K562 (cell line): ENCODE measurements around the gene ECT2. TPM values are rescaled to one million over a fixed set of nuclear protein-coding genes. Genes with fewer than 3 reads are reported as not detected.

Source experiments
- ATAC-seq: fragments of 200-7000 bp; cut with Tn5 transposase; 3 replicates; pipeline ENCODE4 v1.9.1; 2020; ENCODE audit warnings: moderate library complexity
- BruUV-seq: library from RNA; stranded (reverse); fragments of 400-500 nt; replicated peaks from 2 replicates; lab custom pipeline; 2021; lab: Mats Ljungman, UMichigan
- CTCF ChIA-PET: fragments of 300-600 bp; formaldehyde crosslinking; extraction: SDS; loops from one replicate; lab custom pipeline; 2021; ENCODE audit warnings: low intra/inter-chr PET ratio; lab: Yijun Ruan, JAX
- POLR2A ChIA-PET: fragments of 300-600, 350-650 bp; sonication (Branson Sonifier 250); formaldehyde crosslinking; extraction: SDS; loops from one replicate; lab custom pipeline; 2021; ENCODE audit warnings: antibody characterized with exemption, inconsistent platforms; lab: Yijun Ruan, JAX
- DNase-seq, 4 experiments: peaks; one replicate each; pipeline versions ENCODE4 v3.0.0 to v3.0.0-alpha.2; 2011 to 2018; ENCODE audit warnings: low spot score in 3 of 4, mixed read lengths in 3 of 4; ENCODE audit errors: extremely low read depth in 1 of 4
- FAIRE-seq: peaks from 2 replicates; lab custom pipeline; 2011; peaks lifted over from hg19 to GRCh38; lab: Jason Lieb, UNC
- H2AFZ ChIP-seq: 2 replicates; pipeline ENCODE4 v1.6.0; 2011; ENCODE audit warnings: low read depth, low read length, control low read depth, inconsistent platforms
- H3K27ac ChIP-seq: fragments of 200-600 bp; 3 replicates; pipeline ENCODE4 v1.8.0; 2011; ENCODE audit warnings: low read depth, mild to moderate bottlenecking, control low read depth, inconsistent platforms, low read length, moderate library complexity, mixed read lengths; ENCODE audit errors: extremely low read depth
- H3K27me3 ChIP-seq, 2 experiments: fragments of 300-600 bp in 1 of 2; 2 replicates in 1 of 2; 3 replicates in 1 of 2; pipeline versions ENCODE4 v1.6.0 to v1.8.0; 2011; ENCODE audit warnings: inconsistent platforms in 2 of 2, low read length in 2 of 2, mild to moderate bottlenecking in 1 of 2, mixed read lengths in 1 of 2, moderate library complexity in 1 of 2; ENCODE audit not compliant: control insufficient read depth in 2 of 2, insufficient read depth in 2 of 2
- H3K36me3 ChIP-seq: fragments of 300-600 bp; 3 replicates; pipeline ENCODE4 v1.8.0; 2011; ENCODE audit warnings: mild to moderate bottlenecking, low read length, inconsistent platforms; ENCODE audit not compliant: control insufficient read depth, insufficient read depth
- H3K4me1 ChIP-seq, 2 experiments: fragments of 200-600 bp in 1 of 2; replicated peaks in 1 of 2; 2 replicates in 1 of 2; 3 replicates in 1 of 2; pipeline versions ENCODE4 v1.5.1 to v1.8.0; 2011; ENCODE audit warnings: inconsistent platforms in 2 of 2, low read length in 2 of 2, mild to moderate bottlenecking in 1 of 2, mixed read lengths in 1 of 2, moderate library complexity in 1 of 2; ENCODE audit not compliant: control insufficient read depth in 2 of 2, insufficient read depth in 2 of 2
- H3K4me2 ChIP-seq: 2 replicates; pipeline ENCODE4 v1.6.1; 2011; ENCODE audit warnings: low read length, control low read depth, inconsistent platforms, mixed read lengths; ENCODE audit not compliant: insufficient read depth
- H3K4me3 ChIP-seq: fragments of 200-600 bp; sonication (generic), shearing (Covaris generic); 2 replicates; pipeline ENCODE4 v1.5.1; 2016; ENCODE audit warnings: control low read depth, inconsistent platforms
- H3K79me2 ChIP-seq: fragments of 200-600 bp; 3 replicates; pipeline ENCODE4 v1.8.0; 2011; ENCODE audit warnings: low read length, inconsistent platforms; ENCODE audit not compliant: control insufficient read depth, insufficient read depth
- H3K9ac ChIP-seq, 2 experiments: 2 replicates each; pipeline versions ENCODE4 v1.6.0 to v1.6.1; 2011; ENCODE audit warnings: low read depth in 2 of 2, low read length in 2 of 2, control low read depth in 1 of 2, inconsistent platforms in 1 of 2, mild to moderate bottlenecking in 1 of 2, mixed read lengths in 1 of 2; ENCODE audit not compliant: insufficient read depth in 1 of 2
- H3K9me1 ChIP-seq: one replicate; pipeline ENCODE4 v1.6.0; 2011; ENCODE audit warnings: inconsistent platforms, mild to moderate bottlenecking, low read length, moderate library complexity; ENCODE audit not compliant: control insufficient read depth, insufficient read depth
- H3K9me3 ChIP-seq: replicated peaks from 2 replicates; pipeline ENCODE4 v1.5.1; 2011; ENCODE audit warnings: low read depth, low read length, inconsistent platforms; ENCODE audit not compliant: control insufficient read depth, insufficient read depth
- H4K20me1 ChIP-seq: replicated peaks from 2 replicates; pipeline ENCODE4 v1.6.1; 2011; ENCODE audit warnings: low read length, inconsistent platforms, mixed read lengths; ENCODE audit not compliant: control insufficient read depth, insufficient read depth
- EP300 ChIP-seq: IDR thresholded peaks from 2 replicates; pipeline ENCODE4 v1.6.1; 2012; ENCODE audit warnings: low read length, improper control_type of control experiment
- HDAC6 ChIP-seq: IDR thresholded peaks from 2 replicates; pipeline ENCODE4 v1.6.1; 2012; ENCODE audit warnings: low read depth, mild to moderate bottlenecking, control low read depth, inconsistent platforms, low read length, moderate library complexity
- MEIS2 ChIP-seq: fragments of 450-650 bp; IDR thresholded peaks from 2 replicates; pipeline ENCODE4 v1.6.1; 2014; ENCODE audit warnings: mild to moderate bottlenecking; ENCODE audit not compliant: partially characterized antibody
- NFIX ChIP-seq: fragments of 250-450 bp; sonication (Bioruptor Pico); IDR thresholded peaks from 2 replicates; pipeline ENCODE4 v1.4.0; 2020; ENCODE audit warnings: low read depth, mild to moderate bottlenecking, moderate library complexity
- NFRKB ChIP-seq: fragments of 450-650 bp; IDR thresholded peaks from 2 replicates; pipeline ENCODE4 v1.6.1; 2016; ENCODE audit warnings: low read depth
- POLR2G ChIP-seq: fragments of 200-400 bp; formaldehyde crosslinking; IDR thresholded peaks from 2 replicates; pipeline ENCODE4 v1.6.1; 2017; ENCODE audit warnings: low read depth, mild to moderate bottlenecking, antibody characterized with exemption, low read length, moderate library complexity
- PRMT5 ChIP-seq: sonication (generic); formaldehyde crosslinking; IDR thresholded peaks from 2 replicates; pipeline ENCODE4 v1.5.0; 2020; ENCODE audit warnings: missing genetic modification reagents
- SMARCC2 ChIP-seq: fragments of 450-650 bp; IDR thresholded peaks from 2 replicates; pipeline ENCODE4 v1.6.1; 2017; ENCODE audit warnings: antibody characterized with exemption, moderate library complexity, mild to moderate bottlenecking, low read depth
- SREBF1 ChIP-seq: fragments of 150-350 bp; IDR thresholded peaks from 2 replicates; pipeline ENCODE4 v1.6.1; 2014; ENCODE audit warnings: antibody characterized with exemption, low read depth, low read length, borderline replicate concordance
- ZBTB7A ChIP-seq: IDR thresholded peaks from 2 replicates; pipeline ENCODE4 v1.6.1; 2011; ENCODE audit warnings: low read depth, mild to moderate bottlenecking, low read length, moderate library complexity, borderline replicate concordance; ENCODE audit not compliant: control insufficient read depth
- ZNF165 ChIP-seq: fragments of 250-450 bp; sonication (Bioruptor Pico); IDR thresholded peaks from 2 replicates; pipeline ENCODE4 v1.4.0; 2020; ENCODE audit warnings: borderline replicate concordance
- ZNF561 ChIP-seq: fragments of 450-650 bp; formaldehyde crosslinking; conservative IDR thresholded peaks from 2 replicates; pipeline ENCODE4 v1.4.0; 2020; ENCODE audit warnings: mild to moderate bottlenecking, moderate library complexity
- ZNF699 ChIP-seq: fragments of 250-450 bp; sonication (Bioruptor Pico); IDR thresholded peaks from 2 replicates; pipeline ENCODE4 v1.8.0; 2021; ENCODE audit warnings: mild to moderate bottlenecking, moderate library complexity; ENCODE audit not compliant: insufficient replicate concordance
- ZNF740 ChIP-seq, 3 experiments: fragments of 200-800 bp in 1 of 3; sonication (Bioruptor generic) in 1 of 3; sonication (generic) in 1 of 3; formaldehyde crosslinking in 1 of 3; IDR thresholded peaks; 2 replicates each; pipeline versions ENCODE4 v1.6.1 to v1.8.0; 2016 to 2022; ENCODE audit warnings: mild to moderate bottlenecking in 2 of 3, missing compliant biosample characterization in 2 of 3, missing genetic modification characterization in 2 of 3, missing genetic modification reagents in 1 of 3
- ZNF77 ChIP-seq: fragments of 250-450 bp; sonication (Bioruptor Pico); IDR thresholded peaks from 2 replicates; pipeline ENCODE4 v1.5.0; 2020
- ZNF785 ChIP-seq: fragments of 250-450 bp; sonication (Bioruptor Pico); IDR thresholded peaks from 2 replicates; pipeline ENCODE4 v1.4.0; 2020; ENCODE audit warnings: mild to moderate bottlenecking
- WGBS: fragments of 100-300 bp; shearing (Covaris generic); methylation state at CpG from one replicate; pipeline ENCODE4 v1.1.6; 2016; ENCODE audit warnings: low coverage, mixed read lengths; ENCODE audit not compliant: insufficient coverage; ENCODE audit errors: missing lambda C conversion rate; 5-methylcytosine and 5-hydroxymethylcytosine counted together
- in situ Hi-C: fragments of 300-500 bp; cut with MboI; formaldehyde crosslinking; loops from 4 replicates; pipeline ENCODE4 v1.15.0; 2018; ENCODE audit warnings: inconsistent platforms, mixed read lengths
- intact Hi-C: fragments of 100-400 bp; cut with micrococcal nuclease; formaldehyde crosslinking; loops from 2 replicates; pipeline ENCODE4 v1.14.2; 2022
- polyA plus RNA-seq, 8 experiments: library from polyadenylated mRNA; depleted of rRNA in 4 of 8; stranded (reverse) in 5 of 8; unstranded in 3 of 8; fragments of >200 nt; fragmentation: Nextera tagmentation in 2 of 8; fragmentation: Illumina TruSeq in 1 of 8; extraction: Ambion mirVana in 2 of 8; extraction: Trizol in 1 of 8; gene quantifications; 2 replicates each; pipeline versions ENCODE4 v1.2.1 to v1.2.3, GENCODE V29; 2011 to 2014; ENCODE audit warnings: inconsistent platforms in 1 of 8, missing spikeins in 1 of 8
- total RNA-seq, 7 experiments: library from RNA; depleted of rRNA in 6 of 7; stranded (reverse); fragments of >200 nt in 6 of 7; fragmentation: Illumina TruSeq in 2 of 7; extraction: Trizol in 2 of 7; gene quantifications; 2 replicates each; pipeline versions ENCODE4 v1.2.1 to v1.2.3, GENCODE V29; 2011 to 2021; ENCODE audit warnings: low replicate concordance in 1 of 7
- TF ChIP-seq, protein P1 (sequence below), 2 experiments: fragments of 200-800 bp in 1 of 2; sonication (Bioruptor generic) in 1 of 2; sonication (generic) in 1 of 2; formaldehyde crosslinking in 1 of 2; IDR thresholded peaks in 1 of 2; conservative IDR thresholded peaks in 1 of 2; 2 replicates each; pipeline versions ENCODE4 v1.5.0 to v1.6.1; 2016 to 2020; ENCODE audit warnings: missing compliant biosample characterization in 1 of 2, missing genetic modification characterization in 1 of 2, missing genetic modification reagents in 1 of 2
- TF ChIP-seq, protein P2 (sequence below), 2 experiments: fragments of 450-650 bp; IDR thresholded peaks; 2 replicates each; pipeline ENCODE4 v1.6.1; 2016

ECT2 gene
- total and polyA plus RNA-seq, 9 of the 15 experiments (the other 6 are each of a cell fraction or from before 2014, with no cell fraction given) = 19.0 to 53.0 (median 36.5) TPM

- TF ChIP-seq ZNF740 (CRISPR knock-in tag; IDR thresholded peaks at IDR 0.05) = no peak
- TF ChIP-seq ZNF740 (tag; IDR thresholded peaks at IDR 0.05) = no peak
- no peak for TF ChIP-seq HDAC6
- TF ChIP-seq, all 486 proteins: peak for 2
Observed at GRCh38 chr3:172770382-172770781, 19.9 kb downstream of the ECT2 start (continued).

DNA sequence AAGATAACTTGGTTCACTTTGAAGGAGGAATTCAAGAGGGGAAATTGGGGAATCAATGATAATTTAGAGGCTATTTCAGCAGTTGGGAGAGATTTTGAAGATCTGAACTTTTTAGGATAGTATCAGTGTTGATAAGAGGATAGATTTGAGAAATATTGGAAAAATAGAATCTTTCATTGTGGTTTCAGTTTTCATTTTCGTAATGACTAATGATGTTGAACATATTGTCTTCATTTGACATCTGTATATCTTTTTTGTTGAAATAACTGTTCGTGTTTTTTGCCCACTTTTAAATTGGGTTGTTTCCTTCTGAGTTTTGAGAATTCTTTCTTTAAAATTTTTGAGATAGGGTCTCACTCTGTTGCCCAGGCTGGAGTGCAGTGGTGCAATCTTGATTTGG, 21.1 kb downstream of the ECT2 start:
- no peak overlapping the region for H2AFZ ChIP-seq
- ChIA-PET POLR2A (interaction anchor here (0.7 to 1.0 kb wide), 2 partner anchors 15 to 21 kb away, joined by 3 to 5 read pairs; partner anchors contain the start of gene ECT2), CTCF (no interaction called here)
- no peaks in the 10 kb centered on the region for H3K4me1 ChIP-seq
- no peak overlapping the region for H3K4me3 ChIP-seq
- ATAC-seq (no peak), FAIRE-seq (no peak), DNase-seq (no peak)
- no peaks in the 10 kb centered on the region for H3K9me1 ChIP-seq
- H3K4me2 ChIP-seq = no peak overlapping the region
- in situ Hi-C loops (no loop called here), intact Hi-C loops (no loop called here)
- no peaks in the 10 kb centered on the region for H4K20me1 ChIP-seq
- TF ChIP-seq NFIX (CRISPR knock-in tag) (no peak), ZNF785 (CRISPR knock-in tag) (no peak), ZBTB7A (no peak), ZNF699 (no peak), SREBF1 (no peak), SMARCC2 (no peak), PRMT5 (no peak), NFRKB (no peak), MEIS2 (no peak), ZNF77 (CRISPR knock-in tag) (no peak), ZNF165 (CRISPR knock-in tag) (no peak), ZNF561 (no peak), EP300 (no peak), POLR2G (no peak)
- TF ChIP-seq, protein P1, sequence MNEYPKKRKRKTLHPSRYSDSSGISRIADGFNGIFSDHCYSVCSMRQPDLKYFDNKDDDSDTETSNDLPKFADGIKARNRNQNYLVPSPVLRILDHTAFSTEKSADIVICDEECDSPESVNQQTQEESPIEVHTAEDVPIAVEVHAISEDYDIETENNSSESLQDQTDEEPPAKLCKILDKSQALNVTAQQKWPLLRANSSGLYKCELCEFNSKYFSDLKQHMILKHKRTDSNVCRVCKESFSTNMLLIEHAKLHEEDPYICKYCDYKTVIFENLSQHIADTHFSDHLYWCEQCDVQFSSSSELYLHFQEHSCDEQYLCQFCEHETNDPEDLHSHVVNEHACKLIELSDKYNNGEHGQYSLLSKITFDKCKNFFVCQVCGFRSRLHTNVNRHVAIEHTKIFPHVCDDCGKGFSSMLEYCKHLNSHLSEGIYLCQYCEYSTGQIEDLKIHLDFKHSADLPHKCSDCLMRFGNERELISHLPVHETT (CRISPR knock-in tag; conservative IDR thresholded peaks at IDR 0.05 in 1 of 2, IDR thresholded peaks at IDR 0.05 in 1 of 2) = no peak
- TF ChIP-seq, protein P2, sequence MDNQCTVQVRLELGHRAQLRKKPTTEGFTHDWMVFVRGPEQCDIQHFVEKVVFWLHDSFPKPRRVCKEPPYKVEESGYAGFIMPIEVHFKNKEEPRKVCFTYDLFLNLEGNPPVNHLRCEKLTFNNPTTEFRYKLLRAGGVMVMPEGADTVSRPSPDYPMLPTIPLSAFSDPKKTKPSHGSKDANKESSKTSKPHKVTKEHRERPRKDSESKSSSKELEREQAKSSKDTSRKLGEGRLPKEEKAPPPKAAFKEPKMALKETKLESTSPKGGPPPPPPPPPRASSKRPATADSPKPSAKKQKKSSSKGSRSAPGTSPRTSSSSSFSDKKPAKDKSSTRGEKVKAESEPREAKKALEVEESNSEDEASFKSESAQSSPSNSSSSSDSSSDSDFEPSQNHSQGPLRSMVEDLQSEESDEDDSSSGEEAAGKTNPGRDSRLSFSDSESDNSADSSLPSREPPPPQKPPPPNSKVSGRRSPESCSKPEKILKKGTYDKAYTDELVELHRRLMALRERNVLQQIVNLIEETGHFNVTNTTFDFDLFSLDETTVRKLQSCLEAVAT (IDR thresholded peaks at IDR 0.05) = no peak
- no peaks in the 10 kb centered on the region for H3K27me3 ChIP-seq
- BruUV-seq = no TSS peak
- H3K79me2 ChIP-seq = no peaks in the 10 kb centered on the region
- H3K27ac ChIP-seq = no peak overlapping the region
- WGBS = 97% methylated on average over 2 of the region's 2 CpGs
- no peak overlapping the region for H3K9ac ChIP-seq
- H3K9me3 ChIP-seq = no peaks in the 10 kb centered on the region
- H3K36me3 ChIP-seq = peaks cover 88% of the 10 kb centered on the region
